HG02571 (cell line): ENCODE data around the gene EEF1A2.

Source experiments
- ATAC-seq: cut with Tn5 transposase; IDR thresholded peaks from one replicate; pipeline ENCODE4 v1.9.1; 2021; ENCODE audit warnings: mild to moderate bottlenecking, moderate library complexity; ENCODE audit not compliant: unreplicated experiment

The EEF1A2 gene

DNA sequence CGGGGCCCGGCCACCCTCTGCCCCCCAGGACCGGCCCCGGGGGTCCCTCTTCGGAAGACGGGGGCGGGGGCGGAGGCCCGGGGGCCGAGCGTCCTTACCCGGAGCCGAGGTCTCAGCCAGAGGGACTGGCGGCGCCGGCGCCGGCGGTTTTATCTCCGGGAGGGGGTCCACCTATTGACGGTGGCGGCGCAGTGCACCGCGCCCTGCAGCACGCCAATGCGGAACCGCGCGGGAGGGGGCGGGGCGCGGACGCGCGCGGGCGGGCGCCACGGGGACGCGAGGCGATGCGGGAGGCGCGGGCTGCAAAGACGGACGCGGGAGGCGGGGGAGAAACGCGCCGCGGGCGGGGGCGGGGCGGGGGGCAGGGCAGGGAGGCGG is at the start of gene EEF1A2:
Gene EEF1A2 (minus strand): TSS at position 124 of the 378 bp plus-strand sequence. CDS start 1,320 bp downstream, outside the sequence.
- no peak for ATAC-seq

DNA sequence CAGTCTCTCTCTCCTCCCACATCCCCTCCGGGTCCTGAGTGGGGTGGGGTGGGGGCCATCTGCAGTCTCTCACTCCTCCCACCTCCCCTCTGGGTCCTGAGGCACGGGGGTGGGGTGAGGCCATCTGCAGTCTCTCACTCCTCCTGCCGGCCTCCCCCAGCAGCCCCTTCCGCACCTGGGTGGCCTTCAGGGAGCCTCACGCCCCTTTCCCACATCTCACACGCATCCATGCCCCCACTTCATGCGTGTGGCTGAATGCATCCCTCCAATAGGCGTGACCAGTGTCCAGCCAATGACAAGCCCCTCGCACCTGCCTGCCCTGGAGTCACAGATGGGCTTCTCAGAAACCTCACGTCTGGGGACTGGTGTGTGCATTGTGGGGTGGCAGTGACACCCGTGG is 49.7 kb upstream of the EEF1A2 start:
- no peak for ATAC-seq

DNA sequence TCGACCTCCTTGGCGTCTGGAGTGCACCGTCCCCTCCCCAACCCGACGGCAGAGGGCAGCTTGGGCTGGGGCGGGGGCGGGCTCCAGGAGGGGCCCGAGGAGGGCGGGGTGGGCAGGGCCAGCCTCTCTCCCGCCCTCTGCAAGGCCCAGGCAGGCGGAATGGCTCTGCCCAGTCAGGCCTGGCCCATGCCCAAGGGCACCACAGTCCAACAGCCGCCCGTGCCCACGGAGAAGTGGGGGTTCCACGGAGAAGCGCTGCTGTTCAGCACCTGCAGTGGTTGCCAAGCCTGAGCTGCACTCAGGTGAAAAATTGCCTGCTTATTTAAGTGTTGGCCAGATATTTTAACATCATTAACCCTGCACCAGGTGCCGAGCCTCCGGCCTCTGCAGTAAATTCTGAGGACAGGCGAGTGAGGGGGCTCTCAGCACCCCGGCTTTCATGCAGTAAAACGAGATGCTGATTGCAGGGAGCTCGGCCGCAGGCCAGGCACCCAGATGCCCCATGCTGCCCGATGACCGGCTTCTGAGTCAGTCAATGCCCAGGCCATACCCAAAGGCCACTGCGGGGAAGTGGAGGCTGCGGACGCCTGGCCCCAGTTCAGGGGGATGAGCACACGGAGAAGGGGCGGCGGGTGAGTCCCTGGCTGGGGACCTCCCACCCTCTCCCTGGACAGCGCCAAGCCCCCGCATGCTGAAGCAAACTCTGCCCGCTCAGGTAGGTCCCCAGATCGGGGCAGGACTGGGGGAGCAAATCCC is 49.0 kb upstream of the EEF1A2 start, which contains the start of gene SRMS:
Gene SRMS (minus strand): TSS at position 25 of the 756 bp plus-strand sequence. CDS start 286 bp downstream, outside the sequence.
- ATAC-seq = no peak

DNA sequence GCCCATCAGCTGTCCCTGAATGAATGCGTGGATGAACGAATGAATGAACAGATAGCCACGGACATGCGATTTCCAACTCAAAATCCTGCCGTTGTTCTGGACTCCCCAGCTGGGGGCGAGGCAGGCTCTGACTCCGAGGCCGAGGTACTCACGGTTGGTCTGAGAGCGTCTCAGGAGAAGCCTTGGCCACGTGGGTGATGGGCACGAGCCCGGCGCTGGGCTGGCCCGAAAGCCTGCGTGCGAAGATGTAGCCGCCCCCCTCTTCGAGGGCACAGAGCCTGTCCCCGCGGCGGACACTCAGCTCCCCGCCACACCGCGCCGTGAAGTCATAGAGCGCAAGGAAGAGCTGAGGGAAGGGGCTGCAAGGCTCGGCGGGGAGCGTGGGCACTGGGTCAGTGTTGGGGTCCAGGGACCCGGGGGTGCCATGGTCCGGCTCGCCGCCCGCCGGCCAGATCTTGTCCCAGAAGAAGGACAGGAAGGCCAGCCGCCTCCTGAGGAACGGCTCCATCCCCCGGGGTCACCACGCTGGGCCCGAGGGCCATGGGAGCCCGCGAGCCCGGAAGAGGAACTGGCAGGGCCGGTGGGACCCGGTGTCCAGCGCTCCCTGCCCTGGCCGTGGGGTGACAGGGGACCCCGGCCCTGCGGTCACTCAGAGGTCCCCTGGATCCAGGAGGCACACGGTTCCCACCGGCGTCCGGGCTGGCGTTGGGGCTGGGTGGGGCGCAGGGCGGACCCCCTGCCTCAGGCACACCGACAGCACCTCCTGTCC is 48.3 kb upstream of the EEF1A2 start:
- no peak for ATAC-seq

DNA sequence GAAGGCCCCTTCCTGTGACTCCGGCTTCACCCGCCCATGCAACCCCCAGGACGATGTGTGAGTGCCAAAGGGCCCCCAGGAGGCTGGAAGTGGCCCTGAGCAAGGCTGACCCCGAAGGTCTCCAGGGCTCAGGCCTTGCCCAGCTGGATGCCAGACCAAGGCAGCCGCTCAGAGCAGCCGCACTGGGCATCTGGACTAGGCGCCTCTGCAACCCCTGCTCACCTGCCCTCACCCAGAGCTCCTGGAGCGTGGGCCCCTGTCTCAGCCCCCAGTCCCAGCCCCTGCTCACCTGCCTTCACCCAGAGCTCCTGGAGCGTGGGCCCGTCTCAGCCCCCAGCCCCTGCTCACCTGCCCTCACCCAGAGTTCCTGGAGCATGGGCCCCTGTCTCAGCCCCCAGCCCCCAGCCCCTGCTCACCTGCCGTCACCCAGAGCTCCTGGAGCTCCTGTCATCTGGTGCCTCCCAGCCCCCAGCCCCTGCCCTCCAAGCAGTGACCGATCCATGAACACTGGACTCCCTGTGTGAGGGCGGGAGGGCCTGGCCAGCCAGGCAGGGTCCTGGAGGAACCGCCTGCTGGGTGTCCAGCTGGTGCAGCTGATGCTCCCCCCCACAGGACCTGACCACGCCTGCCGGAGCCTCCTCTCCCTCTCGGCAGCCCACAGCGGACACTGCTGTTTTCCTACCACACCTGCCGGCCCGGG is 47.5 kb upstream of the EEF1A2 start:
- ATAC-seq = no peak

DNA sequence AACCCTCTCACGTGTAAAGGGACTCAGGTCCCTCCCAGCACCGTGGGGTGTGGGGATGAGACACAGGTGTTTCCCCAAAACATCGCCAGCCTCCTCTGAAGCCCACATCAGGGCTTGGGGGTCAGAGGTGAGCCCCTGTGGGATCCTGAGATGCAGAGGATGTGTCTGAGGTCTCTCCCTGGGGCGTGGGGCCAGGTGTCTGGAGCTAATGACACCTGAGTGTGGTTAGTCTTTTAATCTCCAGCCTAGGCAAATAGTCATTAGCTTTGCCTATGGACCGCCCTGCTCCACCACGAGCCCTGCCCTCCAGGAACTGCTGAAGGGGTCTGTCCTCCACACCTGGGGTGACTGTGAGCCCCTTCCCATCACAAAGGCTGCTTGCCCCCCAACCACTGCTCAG is 46.9 kb upstream of the EEF1A2 start:
- no peak for ATAC-seq

DNA sequence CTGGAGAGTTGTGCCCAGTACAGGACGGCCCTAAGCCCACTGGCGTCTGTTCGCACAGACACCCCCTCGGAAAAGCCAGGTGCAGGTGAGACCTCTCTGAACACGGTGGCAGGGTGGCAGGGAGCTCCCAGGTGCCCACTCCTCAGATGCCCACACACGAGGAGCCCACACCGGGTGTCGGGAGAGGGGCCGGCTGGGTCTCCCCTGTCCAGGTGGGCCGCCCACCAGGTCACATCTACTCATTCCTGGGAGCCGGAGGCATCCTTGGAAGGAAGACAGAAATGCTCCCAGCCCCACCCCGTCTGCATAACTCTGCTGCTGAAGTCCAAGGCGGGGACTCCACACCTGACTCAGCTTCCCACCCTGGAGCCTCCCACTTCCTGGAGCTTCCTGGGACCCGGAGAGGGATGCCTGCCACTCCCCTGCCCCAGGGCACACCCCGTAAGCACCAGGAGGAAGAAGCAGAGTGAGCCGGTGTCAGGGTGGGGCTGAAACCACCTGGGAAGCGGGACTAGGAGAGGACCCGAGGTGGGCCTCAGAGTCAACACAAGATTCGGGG is 46.2 kb upstream of the EEF1A2 start:
- ATAC-seq = no peak

DNA sequence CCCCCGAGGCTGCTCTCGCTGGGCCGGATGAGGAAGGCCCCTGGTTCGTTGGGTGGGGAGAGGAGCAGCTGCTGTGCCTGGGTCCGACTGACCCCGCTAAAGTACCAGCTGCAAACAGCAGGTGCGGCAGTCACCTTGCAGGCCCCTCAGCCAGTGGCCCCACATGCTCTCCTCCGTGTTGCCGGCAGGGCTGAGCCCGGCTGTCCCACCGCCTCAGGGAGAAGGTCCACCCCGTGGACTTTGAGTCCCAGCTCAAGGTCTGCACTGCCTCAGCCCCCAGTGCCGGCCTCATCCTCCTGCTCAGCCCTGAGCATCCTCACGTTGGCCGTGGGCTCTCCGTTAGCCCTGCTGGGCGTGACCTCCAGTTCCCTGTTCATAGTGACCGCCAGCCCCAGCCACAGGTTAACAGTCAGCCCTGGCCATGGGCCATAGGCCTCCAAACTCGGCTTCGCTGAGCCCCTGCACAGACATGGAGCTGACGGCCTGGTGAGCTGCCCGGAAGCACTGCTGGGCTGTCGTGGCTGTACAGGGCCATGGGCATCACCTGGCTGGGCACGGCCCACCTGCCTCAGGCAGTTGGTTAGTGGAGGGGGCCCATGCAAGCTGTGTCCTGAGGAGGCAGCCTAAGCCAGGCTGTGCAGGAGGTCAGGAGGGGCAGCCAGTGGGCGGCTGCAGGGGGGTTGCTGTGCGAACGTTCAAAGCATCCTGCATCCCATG is 45.5 kb upstream of the EEF1A2 start:
- no peak for ATAC-seq

DNA sequence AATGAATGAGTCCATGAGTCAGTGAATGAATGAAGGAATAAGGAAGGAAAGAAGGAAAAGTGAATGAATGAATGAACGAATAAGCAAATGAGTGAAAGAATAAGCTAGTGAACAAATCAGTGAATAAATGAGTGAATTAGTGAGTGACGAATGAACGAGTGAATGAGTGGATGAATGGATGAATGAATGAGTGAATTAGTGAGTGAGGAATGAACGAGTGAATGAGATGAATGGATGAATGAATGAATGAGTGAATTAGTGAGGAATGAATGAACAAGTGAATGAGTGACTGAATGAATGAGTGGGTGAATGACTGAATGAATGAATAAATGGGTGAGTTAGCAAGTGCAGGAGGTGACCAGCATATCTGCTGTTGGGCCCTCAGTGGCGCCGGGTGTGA is 44.9 kb upstream of the EEF1A2 start:
- no peak for ATAC-seq

DNA sequence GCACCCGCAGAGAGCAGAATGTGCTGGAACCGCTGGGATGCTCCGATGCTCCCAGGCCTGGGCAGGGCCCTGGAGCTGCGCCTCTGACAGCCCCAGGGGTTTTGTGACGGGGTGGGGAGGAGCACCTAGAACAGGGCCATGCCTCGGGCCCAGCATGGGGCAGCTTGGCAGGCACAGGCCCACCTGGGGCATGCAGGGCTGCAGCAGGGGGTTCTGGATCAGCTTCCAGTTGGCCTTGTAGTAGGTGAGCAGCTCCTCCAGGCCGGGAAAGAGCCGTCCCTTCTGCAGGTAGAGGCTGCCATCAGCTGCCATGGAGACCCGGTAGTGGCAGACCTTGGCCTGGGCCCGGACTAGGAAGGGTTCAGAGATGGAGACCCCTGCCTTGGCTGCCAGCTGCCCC is 44.2 kb upstream of the EEF1A2 start:
- ATAC-seq = no peak

DNA sequence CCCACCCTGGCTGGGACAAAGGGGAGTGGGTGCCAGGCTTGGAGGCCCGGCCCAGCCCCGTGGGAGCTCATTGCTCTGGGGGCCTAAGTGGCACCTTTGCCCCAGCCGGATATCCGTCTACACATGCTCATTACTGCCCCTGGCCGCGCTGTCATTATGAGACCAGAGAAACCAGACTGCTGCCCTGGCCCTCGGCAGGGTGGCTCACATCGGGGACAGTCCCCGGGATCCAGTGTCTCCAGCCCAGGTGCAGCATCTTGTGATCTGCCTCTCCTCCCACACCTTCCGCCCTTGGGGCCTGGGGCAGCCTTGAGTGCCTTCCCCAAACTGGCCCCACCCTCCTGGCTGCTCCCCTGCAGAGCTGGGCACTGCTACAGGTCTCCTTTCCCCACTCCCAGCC is 43.8 kb upstream of the EEF1A2 start:
- no peak for ATAC-seq

DNA sequence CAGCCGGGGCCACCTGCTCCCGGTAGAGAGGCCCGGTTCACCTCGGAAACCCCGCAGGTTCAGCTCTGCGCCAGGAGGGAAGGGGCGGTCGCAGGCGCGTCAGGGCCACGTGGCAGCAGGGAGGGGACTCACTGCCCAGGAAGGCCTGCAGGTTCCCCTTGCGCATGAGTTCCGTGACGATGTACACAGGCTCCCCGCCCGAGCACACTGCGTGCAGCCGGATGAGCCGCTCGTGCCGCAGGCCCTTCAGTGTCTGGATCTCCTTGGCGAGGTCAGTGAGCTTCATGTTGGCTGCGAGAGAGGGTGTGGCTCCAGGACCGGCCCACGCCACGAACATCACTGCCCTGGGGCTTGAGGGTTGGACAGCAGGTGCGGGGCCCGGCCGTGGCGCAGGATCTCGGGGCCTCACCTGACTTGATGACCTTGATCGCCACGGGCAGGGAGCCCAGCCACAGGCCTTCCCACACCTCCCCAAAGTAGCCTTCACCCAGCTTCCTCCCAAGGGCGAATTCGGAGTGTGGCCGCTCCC is 43.2 kb upstream of the EEF1A2 start:
- ATAC-seq = no peak

DNA sequence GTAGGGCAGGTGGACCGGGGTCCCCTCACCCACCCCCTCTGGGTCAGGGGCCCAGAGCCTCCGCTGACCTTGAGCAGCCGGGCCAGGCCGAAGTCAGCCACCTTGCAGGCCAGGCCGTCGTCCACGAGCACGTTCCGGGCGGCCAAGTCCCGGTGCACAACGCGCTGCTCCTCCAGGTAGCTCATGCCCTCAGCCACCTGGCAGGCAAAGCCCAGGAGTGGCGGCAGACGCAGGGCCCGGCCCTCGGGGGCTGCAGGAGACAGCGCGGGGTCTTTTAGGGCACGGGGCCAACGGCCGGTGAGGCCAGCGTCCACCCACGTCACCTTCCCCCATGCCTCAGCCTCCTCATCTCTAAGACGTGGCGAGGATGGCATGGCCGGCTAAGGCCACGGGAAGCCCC is 42.5 kb upstream of the EEF1A2 start:
- ATAC-seq = no peak

DNA sequence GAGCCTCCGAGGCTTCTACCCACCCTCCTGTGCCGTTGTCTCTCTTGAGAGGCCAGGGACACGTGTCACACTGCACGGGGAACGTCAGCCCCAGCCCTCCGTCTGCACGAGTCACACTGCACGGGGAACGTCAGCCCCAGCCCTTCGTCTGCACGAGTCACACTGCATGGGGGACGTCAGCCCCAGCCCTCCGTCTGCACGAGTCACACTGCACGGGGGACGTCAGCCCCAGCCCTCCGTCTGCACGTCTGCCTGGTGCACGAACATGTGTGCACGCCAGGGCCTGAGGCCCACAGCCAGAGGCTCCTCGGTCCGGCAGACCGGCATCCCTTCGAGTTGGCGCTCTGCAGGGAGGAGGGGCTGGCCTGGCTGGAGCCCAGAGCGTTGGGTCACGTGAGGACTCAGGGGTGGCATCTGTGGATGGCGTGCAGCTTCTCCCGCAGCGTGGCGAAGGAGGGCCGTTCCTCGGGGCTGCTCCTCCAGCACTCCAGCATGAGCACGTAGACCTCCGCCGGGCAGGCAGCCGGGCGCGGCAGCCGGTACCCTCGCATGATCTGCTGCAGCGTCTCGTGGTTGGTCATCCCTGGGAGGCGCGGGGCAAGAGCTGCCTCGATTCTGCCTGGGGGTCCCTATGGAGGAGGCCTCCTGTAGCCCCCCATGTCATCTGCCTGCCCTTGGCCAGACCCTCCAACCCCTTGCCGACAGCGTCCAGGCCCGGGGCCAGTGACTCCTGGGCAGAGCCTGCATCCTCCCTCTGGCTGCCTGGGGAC is 41.7 kb upstream of the EEF1A2 start:
- no peak for ATAC-seq

DNA sequence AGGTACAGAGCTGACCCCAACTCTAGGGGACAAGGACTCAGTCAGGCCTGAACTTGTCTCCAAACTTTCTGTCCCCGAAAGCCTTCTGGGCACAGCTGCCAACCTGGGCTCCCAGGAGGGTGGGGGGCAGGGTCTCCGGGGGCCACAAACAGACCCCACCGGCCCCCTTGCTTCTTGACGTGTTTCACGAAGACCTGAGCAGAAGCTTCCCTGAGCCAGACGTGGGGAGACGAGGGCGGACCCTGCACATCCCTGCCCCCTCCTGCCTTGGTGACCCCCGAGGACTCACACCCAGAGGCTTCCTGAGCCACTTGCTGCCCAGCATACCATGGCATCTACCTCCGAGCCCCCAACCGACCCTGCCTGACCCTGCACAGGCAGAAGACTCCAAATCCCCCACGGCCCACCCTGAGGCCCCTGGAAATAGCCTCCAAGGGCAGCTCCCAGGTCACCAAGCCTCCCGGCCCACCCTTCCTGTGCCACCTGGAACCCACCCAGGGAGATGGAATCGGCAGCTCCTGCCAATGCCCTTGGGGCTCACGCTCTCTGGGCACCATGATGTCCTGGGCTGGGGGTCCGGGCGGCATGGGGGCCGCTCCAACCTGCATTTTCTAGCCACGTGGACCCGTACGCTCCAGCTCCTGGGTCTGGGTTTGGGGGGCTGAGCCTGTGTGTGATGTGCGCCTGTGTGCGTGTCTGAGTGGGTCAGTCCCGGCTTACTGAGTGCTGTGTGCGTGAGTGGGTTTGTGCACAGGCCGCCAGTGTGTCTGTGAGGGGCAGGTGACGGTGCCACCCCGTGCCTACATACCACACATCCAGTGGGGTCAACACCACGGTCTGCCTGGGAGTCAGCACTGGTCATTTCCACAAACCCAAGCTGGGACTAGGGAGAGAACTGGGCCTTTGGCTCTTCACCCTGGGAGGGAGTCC is 40.8 kb upstream of the EEF1A2 start:
- no peak for ATAC-seq

DNA sequence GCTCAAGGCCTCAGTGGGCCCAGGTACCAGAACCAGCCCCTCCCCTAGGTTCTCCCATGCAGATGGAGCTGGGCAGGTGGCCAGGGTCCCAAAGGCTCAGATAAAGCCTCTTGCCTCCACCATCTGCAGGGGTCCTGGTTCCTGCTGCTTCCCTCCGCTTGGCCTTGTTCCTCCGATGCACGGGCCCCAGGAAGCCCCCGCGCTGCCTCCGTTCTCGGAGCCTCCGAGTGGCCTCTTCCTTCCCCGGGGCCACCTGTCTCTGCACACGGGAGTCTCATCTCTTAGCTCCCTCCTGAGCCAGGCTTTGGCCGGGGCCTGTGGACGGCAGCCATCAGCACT is 40.2 kb upstream of the EEF1A2 start:
- ATAC-seq = no peak

DNA sequence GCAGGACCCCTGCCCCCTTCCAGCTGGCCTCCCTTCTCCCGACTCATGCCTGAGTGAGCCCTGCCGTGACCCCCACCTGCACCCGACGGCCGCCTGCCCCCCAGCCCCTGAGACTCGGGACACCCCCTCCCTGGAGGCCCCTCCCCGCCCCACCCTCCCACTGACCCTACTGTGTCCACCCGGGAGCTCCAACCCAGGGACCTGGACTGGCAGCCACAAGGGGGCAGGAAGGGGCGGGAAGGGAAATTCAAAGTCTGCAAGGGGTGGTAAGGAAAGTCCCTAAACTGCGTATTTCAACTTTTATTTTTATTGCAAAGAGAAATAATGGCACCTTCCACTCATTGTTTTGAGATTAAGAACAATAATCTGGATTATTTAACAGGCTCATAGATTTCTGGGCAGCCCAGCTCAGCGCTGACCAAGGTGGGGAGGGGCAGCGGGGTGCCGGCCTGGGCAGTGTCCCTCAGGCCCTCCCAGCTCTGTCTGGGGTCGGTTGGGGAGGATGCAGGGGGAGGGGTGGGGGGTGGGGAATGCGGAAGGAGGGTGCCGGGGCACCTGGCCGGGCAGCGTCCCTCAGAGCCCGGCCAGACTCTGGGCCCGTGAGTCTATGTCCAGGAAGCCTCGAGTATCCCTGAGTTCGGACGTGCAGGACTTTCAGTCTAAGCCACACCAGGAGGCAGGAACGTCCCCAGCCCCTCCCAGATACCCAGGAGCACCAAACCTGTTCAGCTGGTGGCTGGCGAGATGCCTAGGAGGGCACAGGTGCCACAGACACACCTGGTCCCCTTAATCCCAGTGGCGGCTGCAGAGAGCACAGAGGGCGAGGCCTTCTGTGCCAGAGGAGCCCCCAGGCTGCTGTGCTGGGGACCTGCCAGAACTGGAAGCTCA is 39.6 kb upstream of the EEF1A2 start:
- no peak for ATAC-seq
